Stimulated activated CD4-positive, alpha-beta T cell treated with anti-CD3 and anti-CD28 coated beads, Interleukin-4, amount 100 ng/mL, for 24 hours (primary cell): ENCODE data around the gene ZC3H14.
"Not testable (repeated sequence)": the region's sequence is repeated elsewhere in the genome, so short reads cannot be mapped to it uniquely, and the experiment has no call there.

Source experiments
- DNase-seq: peaks from one replicate; pipeline ENCODE4 v3.0.0-alpha.2; 2020

Gene ZC3H14, protein sequence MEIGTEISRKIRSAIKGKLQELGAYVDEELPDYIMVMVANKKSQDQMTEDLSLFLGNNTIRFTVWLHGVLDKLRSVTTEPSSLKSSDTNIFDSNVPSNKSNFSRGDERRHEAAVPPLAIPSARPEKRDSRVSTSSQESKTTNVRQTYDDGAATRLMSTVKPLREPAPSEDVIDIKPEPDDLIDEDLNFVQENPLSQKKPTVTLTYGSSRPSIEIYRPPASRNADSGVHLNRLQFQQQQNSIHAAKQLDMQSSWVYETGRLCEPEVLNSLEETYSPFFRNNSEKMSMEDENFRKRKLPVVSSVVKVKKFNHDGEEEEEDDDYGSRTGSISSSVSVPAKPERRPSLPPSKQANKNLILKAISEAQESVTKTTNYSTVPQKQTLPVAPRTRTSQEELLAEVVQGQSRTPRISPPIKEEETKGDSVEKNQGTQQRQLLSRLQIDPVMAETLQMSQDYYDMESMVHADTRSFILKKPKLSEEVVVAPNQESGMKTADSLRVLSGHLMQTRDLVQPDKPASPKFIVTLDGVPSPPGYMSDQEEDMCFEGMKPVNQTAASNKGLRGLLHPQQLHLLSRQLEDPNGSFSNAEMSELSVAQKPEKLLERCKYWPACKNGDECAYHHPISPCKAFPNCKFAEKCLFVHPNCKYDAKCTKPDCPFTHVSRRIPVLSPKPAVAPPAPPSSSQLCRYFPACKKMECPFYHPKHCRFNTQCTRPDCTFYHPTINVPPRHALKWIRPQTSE

GRCh38 chr14:88562831-88563686 is at the start of gene ZC3H14:
ZC3H14 (plus strand) TSS chr14:88563037; CDS start chr14:88563134, 97 bp downstream.
- peak; percentile 87 for DNase-seq

- DNase-seq, result no peak
These were observed 47.2 kb upstream of the ZC3H14 start for GRCh38 chr14:88515499-88516221.

- no peak for DNase-seq
These were observed 45.9 kb upstream of the ZC3H14 start for GRCh38 chr14:88516861-88517357.

DNA sequence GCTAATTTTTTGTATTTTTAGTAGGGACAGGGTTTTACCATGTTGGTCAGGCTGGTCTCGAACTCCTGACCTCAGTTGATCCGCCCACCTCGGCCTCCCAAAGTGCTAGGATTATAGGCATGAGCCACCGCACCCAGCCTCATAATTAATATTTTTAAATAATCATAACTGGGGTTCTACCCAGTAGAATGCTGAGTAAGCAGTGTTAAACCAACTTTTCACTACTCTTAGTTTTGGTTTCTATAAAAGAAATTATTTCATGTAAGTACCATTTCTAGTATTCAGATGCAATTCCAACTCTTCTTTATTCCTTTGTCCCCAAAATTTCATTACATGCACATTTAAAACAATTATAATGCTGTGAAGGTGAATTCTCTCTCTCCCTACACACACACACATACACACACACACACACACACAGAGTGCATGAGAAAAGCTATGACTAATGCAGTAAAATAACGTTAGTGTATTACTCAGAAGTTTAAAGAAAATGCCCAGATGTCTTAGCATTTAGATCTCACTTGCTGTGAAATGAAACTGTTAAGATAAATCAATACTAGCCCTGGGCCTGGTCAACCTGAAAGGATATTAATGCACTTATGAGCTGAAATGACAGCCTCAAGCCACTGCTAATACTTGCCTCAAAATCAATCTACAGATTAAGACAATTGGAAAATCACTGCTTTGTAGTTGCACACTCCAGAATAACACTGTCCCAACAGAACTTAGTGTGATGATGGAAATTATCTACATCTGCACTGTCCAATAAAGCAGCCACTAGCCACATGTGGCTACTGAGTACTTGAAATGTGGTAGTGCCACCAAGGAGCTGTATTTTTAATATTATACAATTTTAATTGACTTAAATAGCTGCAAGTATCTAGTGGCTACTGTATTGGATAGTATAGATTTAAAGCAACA is 44.0 kb upstream of the ZC3H14 start:
- no peak for DNase-seq

DNA sequence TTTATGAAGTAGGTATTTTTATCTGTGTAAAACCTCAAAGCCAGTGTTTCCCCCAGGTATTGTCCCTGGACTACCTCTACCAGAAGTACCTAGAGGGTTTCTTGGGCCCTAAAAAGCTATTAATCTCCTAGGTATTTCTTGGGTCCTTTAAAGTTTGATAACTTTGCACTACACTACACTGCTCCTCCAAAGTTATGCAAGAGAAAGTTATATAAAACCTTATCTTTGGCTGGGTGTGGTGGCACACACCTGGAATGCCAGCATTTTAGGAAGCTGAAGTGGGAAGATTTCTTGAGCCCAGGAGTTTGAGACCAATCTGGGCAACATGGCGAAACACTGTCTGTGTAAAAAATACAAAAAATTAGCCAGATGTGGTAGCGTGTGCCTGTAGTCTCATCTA is 42.9 kb upstream of the ZC3H14 start:
- DNase-seq, result no peak

GRCh38 chr14:88521818-88522217 is 41.0 kb upstream of the ZC3H14 start:
- no peak for DNase-seq

DNA sequence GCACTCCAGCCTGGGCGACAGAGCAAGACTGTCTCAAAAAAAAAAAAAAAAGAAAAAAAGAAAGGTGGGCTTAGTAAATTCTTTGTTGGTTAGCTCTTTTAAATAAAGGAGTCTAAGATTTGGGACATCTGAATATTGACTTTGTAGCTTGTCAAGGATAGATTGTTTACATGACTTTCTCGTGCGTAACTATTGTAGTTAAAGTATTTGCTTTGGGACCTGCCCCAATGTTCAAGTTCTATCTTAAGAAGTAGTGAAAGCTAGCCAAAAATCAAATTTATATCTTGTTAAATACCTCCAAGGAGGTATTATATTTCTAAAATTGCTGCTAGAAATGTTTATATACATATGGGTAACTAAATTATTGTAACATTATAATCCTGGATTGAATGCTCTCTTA is 40.4 kb upstream of the ZC3H14 start:
- no peak for DNase-seq

GRCh38 chr14:88529889-88530288 is 32.9 kb upstream of the ZC3H14 start:
- DNase-seq, result not testable (repeated sequence)

DNA sequence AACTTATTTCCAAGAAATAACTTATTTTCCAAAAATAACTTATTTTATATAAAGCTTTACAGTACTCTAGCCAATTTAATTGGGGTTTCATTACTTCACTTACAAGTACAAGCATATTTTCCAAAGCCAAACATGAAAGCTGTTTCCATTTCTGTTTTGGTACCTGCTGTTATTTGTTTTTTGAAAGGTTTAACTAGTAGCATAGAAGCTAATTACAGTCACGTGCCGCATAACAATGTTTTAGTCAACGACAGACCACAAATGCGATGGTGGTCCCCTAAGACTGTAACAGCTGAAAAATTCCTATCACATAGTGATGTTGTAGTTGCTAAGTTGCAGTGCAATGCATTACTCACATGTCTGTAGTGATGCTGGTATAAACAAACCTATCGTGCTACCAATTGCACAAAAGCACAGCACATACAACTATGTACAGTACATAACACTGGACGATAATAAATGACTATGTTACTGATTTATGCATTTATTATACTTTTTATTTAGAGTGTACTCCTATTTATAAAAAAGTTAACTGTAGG is 29.7 kb upstream of the ZC3H14 start:
- DNase-seq, result no peak

- no peak for DNase-seq
These were observed 27.7 kb upstream of the ZC3H14 start for GRCh38 chr14:88535149-88535548.

- DNase-seq, result no peak
These were observed 27.0 kb upstream of the ZC3H14 start for GRCh38 chr14:88535813-88536212.

DNA sequence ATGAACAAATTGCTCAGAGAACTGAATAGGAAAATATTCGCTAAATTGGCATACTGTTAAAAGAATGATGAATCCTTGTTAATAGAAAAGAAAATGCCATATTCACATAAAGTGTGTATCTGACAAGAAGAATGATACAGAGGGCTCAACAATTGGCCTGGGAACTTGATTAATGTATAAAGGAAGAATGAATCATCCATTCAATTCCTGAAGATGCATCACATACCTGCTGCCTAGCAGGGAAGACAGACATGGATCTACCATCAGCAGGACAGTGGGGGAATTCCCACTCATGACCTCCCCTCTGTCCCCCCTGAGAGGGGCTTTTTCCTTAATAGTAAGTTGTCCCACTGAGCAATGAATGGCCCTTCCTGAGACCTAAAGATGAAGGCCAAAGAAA is 21.5 kb upstream of the ZC3H14 start:
- no peak for DNase-seq

- no peak for DNase-seq
These were observed 19.7 kb upstream of the ZC3H14 start for GRCh38 chr14:88542857-88543795.

DNA sequence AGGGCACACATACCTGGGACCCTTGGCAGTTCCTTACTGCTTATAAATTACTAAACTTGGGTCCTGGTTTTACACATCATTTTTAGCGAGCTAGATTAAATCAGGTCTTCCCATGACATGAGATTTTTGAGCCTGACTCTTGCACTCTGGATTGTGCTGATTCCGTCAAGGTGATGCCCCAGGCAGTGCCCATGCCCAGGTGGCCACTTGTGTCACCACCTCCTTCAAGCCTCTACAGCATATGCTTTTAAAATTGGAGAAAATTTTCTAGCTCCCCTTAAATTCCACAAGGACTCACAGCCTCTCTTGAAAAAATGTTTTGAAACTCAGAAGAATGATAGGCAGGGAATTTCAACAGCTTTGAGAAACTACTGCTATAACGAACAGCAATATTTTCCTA is 17.6 kb upstream of the ZC3H14 start:
- DNase-seq, result no peak

DNA sequence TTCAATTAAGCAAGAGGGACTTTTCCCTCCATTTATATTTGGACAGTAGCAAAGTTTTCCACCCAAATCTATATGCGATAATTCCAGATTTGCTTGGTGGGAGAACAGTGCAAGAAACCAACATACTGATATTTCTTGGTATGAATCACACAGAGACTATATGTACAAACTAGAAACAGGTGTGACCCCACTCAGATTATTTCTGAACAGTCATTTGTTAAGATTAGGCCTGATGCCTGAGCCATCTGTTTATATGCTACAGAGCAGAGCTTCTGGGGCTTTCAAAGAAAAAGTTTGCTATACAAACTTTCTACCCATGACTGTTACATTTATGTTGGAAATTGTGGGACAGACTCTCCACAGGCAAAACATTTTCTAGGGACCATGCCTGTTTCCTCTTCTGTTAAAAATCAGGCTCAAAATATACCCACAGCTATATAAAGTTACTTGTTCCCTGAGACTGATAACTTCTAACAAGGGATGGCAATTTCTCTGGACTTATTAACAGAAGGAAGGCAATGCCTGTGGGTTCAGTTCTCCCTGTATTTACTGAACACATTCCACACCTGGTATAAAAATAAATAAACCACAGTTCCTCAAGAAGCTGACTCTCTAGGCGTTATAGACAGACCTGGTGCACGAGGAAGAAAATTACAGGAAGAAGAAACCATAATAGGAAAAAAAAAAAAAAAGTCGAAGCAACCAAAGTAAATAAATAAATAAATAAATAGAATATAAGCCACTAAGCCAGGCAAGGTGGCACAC is 16.0 kb upstream of the ZC3H14 start:
- no peak for DNase-seq

GRCh38 chr14:88547386-88547780 is 15.5 kb upstream of the ZC3H14 start:
- DNase-seq, result no peak

DNA sequence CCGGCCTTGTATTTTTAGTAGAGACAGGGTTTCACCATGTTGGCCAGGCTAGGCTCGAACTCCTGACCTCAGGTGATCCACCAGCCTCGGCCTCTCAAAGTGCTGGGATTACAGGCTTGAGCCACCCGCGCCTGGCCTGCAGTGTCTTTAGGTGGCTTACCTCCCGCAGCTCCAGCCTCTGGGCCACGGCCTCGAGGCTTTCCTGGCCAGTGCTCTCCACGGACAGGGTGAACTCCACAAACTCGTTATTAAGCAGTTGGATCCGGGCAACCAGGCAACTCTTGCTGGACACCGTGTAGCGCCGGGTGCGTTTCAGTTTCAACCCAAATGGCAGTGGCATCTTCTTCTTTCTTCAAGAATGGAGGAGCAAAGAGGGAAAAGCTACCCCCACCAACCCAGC is 12.8 kb upstream of the ZC3H14 start:
- no peak for DNase-seq

- peak; percentile 64 for DNase-seq
These were observed 11.6 kb upstream of the ZC3H14 start for GRCh38 chr14:88551094-88551870.
